GM18511 (cell line): Measurements from ENCODE around the gene CBLC.
A peak's percentile ranks its signal among the peaks of the same experiment; 100 is the strongest.

Experiments used
- ATAC-seq: cut with Tn5 transposase; IDR thresholded peaks from one replicate; pipeline ENCODE4 v1.9.1; 2021; ENCODE audit warnings: mild to moderate bottlenecking, moderate library complexity; ENCODE audit not compliant: unreplicated experiment

CBLC gene

DNA sequence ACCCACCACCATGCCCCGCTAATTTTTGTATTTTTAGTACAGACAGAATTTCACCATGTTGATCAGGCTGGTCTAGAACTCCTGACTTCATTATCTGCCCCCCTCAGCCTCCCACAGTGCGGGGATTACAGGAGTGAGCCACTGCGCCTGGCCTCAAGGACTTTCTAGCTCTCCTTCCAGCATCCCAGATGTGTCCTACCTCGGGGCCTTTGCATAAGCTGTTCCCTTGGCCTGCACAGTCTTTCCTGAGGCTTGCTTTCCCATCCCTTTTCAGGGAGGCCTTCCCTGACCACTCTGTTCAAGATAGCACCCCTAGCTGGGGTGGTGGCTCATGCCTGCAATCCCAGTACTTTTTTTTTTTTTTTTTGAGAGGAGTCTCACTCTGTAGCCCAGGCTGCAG lies 16.9 kb downstream of the CBLC start:
- no peak for ATAC-seq

DNA sequence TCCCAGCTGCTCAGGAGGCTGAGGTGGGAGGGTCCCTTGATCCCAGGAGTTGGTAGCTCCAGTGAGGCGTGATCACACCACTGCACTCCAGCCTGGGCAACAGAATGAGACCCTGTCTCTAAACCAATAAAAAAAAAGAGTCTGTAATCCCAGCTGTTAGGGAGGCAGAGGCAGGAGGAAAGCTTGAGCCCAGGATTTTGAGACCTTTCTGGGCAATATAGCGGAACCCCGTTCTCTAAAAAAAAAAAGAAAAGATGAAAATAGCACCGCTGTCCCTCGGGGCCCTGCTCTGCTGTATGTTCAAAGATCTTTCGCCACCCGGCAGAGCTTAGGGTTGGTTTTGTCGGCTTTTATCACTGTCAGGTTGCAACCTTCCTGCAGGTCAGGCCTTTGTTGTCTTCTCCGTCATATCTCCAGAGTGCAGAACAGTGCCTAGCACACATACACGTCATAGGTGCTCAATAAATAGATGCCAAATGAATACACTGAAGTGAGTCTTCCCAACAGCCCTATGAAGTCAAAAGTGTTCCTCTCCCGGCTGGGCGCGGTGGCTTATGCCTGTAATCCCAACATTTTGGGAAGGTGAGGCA lies 17.8 kb downstream of the CBLC start:
- ATAC-seq, result no peak

DNA sequence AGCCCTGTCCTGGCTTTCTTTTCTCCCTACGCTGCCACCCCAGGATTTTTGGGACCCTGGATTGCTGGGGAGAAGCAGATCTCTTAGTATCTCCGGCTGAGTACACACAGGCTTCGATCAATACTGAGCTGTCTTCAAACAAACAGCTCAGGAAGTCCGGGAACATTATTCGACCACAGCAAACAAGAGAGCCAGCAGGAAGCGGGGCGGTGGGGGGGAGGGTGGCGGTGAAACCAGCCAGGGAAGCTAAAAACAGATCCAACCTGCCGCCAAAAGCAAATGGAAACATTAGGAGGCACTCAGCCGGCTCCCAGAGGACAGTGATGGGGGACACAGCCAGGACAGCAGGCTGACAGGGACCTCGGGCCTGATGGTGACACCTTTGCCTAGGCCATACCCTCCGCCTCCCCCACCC lies 19.0 kb downstream of the CBLC start:
- no peak for ATAC-seq

DNA sequence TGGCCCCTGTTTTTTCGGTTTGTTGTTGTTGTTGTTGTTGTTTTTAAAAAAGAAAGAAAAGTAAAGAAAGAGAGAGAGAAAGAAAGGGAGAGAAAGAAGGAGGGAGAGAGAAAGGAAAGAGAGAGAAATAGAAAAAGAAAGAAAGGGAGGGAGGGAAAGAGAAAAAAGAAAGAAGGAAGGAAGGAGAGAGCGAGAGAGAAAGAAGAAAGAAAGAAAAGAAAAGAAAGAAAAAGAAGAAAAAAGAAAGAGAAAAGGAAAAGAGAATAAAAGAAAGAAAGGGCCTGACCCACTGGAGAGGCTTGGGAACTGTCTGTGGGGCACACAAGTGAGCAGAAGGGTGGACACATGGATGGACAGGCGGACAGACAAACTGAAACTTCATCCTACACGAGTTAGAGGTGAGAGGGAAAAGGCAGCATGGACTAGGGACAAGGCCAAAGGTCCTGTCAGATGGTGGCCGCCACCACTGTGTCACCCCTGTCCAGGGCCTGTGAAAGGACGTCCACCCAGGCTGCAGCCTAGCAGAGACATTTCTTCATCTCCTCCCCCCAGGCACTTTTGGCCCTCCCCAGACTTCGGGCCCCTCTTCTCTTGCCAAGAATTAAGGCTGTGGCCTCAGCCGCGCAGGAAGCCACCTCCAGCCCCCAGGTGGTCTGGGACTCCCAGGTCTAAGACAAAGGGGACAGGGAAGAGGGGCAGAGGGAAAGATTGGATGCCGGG lies 22.1 kb downstream of the CBLC start:
- no peak for ATAC-seq

DNA sequence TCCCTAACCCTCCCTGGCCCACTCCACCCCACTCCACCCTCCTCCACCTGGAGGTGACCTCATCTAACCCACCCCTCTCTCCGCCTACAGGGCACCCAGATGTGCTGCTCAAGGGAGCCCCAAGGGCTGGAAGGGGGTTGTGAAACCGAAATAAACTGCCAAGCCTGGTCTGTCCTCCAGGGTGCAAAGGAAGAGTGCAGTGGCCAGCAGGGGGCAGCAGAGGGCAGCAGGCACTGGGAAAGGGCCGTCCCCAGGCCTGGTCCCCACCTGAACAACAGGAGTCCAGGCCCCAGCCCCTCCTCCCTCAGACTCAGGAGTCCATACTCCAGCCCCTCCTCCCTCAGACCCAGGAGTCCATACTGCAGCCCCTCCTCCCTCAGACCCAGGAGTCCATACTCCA lies 22.8 kb downstream of the CBLC start:
- ATAC-seq, result peak; percentile 89

DNA sequence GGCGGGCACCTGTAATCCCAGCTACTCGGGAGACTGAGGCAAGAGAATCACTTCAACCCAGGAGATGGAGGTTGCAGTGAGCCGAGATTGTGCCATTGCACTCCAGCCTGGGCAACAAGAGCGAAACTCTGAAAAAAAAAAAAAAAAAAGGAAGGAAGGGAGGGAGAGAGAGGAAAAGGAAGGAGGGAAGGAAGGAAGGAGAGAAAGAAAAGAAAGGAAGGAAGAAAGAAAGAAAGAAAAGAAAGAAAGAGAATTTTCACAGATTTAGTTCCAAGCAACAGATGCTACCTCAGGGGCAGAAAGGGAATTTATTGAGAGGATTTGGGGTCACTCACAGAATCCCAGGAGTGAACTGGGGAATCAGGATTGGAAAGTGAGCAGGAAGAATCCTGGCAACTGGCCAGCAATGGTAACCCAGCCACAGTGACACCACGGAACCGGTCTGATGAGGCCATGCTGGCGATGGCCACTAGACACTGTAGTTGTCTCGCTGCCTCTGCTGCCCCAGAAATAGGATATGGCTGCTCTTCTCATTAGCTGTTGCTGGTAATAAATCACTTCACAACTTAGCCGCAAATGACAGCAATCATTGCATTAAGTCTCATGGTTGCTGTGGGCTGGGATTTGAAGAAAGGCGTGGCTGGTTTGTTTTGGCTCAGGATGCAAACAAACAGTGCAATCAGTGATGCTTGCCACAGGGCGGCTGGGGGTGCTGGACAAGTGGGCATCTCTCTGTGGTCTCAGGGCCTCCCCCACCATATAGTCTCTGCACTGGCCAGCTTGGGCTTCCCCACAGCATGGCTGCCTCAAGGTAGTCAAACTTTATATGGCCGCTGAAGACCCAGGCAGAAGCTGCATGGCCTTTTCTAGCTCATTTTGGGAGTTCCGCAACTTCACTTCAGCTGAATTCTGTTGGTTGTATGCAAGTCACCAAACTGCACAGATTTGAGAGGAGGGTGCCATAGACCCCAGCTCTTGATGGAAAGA lies 26.0 kb downstream of the CBLC start:
- no peak for ATAC-seq

DNA sequence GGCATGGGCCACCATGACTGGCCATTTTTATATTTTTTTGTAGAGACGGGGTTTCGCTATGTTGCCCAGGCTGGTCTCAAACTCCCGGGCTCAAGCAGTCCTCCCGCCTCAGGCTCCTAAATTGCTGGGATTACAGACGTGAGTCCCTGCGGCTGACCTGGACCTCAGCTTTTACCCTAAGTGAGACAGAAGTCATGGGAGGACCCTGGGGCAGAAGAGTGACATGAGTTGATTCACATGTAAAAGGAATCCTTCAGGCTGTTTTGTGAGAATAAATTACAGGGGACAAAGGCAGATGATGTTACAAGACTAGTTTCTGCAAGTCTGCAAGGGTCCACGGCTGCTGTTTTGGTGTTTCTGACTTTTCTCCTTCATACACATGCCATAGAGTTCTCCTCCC lies 28.6 kb downstream of the CBLC start:
- no peak for ATAC-seq

DNA sequence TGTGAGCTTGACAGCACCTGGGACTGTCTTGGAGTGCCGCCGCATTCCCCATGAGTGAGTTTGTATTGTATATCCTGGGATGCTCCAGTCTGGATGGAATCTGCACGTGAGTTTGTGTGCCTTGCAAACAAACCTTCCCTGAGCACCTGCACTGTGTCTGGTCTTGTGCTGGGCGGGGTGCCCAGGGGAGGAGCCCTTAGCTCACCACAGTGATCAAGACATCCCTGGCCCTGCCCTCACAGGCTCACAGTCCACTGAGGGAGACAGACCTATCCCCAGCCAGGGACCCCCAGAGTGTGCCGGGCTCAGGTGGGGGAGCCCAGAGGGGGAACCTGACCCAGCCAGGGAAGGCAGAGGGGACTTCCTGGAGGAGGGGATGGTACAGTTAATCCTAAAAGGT lies 29.5 kb downstream of the CBLC start:
- ATAC-seq, result no peak

DNA sequence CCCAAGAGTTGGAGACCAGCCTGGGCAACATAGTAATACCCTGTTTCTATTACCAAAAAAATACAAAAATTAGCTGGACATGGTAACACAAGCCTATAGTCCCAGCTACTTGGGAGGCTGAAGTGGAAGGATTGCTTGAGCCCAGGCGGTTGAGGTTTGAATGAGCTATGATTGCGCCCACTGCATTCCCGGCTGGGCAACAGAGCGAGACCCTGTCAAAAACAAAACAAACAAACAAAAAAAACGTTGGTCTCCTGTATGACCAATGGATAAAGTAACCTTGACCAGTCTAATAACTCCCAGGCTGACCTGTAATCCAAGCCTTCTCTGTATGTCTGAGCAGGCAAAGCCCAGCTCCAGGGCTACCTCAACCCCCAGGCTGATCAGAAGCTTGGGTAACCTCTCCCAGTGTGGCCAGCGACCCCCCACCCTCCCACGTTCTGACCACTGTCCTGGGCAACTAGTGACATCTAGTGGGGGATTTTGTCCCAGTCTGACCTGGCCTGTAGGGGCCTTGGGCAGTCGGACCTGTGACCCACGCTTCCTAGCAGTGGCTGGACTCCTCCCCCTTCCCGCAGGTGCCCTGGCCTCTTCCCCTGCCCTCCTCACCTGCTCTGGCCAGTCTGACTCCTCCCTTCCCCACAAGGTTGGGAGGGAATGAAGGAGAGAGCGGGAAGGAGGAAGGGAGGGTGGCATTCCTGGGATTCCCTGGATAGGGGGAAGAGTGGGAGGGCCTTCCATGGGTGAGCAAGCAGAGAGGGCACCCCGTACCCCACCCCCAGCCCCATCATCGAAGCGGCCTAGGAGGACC lies 30.2 kb downstream of the CBLC start:
- no peak for ATAC-seq

DNA sequence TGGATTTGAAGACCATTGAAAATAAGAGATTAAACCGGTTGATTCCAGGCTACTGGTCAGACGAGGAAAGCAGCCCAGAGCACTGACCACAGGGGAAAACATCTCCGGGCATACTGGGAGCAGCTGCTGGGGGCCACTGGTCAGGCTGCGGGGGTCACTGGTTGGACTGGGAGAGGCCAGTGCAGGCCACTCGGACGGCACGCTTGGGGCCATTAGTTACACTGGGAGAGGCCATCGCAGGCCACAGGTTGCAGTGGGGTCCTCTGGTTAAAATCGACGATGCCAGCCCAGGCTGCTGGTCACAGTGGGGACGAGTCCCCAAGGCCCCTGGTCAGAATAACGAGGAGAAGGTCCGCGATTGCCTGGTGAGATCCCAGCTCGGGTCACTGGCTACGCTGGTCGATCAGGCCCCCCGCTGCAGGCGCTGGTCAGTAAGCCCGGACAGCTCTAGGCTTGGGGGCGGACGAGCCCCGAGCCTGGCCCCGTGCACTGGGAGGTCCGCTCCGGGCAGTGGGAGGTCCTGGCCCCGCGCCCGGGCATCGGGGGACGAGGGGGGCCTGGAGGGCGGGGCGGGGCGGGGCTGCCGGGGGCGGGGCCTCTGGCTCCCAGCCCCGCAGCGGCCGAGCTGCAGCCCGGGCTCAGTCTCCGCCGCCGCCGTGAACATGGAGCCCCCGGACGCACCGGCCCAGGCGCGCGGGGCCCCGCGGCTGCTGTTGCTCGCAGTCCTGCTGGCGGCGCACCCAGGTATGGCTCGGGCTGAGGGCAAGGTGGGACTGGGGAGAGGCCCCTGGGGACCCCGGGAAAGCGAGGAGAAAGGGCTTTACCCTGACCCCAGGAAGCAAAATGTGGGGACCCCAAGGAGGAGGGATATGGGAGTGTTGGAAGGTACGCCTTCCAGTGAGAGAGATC lies 31.0 kb downstream of the CBLC start, which contains the start of gene BCAM:
BCAM (plus strand) TSS at position 641 of the 909 bp plus-strand sequence; CDS start at position 663, 22 bp downstream.
- no peak for ATAC-seq

DNA sequence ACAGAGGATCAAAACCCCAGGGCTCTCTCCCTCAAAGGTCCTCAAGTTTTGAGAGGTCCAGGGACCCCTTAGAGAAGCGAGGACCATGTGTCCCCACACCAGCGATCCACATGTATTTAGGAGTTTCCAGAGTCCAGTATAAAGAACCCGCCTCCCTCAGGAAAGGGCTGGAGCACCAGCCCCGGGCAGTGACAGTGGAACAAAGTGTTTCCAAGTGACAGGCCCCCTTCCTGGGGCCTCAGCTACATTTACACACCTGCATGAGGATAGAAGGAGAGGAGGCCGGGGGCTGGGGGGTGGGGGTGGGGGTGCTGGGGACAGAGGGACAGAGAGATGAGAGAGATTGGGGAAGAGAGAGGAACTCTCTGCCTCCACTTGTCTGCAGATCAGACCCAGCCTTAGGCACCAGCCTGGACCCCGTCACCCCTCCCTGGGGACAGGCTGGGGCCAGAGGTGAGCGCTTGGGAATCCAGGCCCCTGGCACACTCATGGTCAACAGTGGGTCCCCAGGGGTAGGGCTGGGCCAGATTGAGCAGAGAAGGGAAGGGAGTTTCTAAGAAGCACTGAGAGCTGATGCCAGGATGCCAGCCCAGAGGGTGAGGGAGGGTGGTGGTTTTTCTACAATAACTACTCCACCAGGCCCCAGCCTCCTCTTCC lies 32.0 kb downstream of the CBLC start:
- ATAC-seq, result no peak

DNA sequence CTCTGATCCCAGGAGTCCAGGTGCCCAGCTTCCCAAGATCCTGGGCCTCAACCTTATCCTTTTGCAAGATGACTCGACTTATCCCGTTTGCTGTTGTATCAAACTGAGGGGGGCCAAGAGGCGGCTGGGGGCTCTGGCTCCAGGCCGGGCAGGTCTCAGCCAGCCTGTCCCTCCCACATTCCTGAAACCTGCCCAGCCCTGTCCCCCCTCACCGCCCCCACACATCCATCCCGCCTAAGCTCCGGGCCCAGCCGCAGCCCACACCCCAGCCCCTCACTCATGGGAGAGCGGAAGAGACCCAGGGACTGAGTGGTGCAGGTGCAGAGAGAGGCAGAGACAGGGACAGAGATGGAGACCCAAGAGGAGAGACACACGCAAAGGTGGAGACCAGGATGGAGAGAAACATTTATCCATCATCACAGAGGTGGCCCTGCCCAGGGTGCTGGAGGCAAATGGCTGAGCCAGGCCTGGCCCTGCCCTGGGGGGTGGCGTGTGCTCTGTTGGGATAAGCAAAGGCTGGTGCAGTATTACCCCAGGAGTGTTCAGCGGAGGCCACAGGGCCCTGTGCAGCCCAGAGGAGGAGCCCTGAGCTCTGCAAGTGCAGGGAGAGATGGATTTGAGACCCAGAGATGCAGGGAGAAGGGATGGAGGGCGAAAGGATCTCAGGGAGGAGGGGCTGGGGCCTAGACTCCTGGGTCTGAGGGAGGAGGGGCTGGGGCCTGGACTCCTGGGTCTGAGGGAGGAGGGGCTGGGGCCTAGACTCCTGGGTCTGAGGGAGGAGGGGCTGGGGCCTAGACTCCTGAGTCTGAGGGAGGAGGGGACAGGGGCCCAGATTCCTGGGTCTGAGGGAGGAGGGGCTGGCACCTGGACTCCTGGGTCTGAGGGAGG lies 32.8 kb downstream of the CBLC start:
- ATAC-seq, result no peak

DNA sequence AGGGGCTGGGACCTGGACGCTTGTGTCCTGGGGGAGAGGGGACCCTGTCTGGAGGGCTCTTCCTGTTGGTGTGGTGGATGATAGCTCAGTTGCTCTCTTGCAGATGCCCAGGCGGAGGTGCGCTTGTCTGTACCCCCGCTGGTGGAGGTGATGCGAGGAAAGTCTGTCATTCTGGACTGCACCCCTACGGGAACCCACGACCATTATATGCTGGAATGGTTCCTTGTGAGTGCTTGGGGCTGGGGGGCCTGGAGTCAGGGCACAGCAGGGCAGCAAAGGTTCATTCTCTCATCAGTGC lies 33.4 kb downstream of the CBLC start:
- no peak for ATAC-seq

DNA sequence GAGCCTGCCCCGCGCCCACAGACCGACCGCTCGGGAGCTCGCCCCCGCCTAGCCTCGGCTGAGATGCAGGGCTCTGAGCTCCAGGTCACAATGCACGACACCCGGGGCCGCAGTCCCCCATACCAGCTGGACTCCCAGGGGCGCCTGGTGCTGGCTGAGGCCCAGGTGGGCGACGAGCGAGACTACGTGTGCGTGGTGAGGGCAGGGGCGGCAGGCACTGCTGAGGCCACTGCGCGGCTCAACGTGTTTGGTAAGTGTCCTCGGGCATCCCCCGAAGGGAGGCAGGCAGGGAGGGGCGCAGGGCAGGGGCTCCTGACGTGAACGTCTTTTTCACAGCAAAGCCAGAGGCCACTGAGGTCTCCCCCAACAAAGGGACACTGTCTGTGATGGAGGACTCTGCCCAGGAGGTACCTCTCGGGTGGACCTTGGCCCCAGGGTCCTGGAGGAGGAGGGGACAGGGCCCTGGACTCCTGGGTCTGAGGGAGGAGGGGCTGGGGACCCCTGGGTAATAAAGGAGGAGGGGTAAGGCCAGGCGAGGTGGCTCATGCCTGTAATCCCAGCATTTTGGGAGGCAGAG lies 34.5 kb downstream of the CBLC start:
- ATAC-seq, result no peak

DNA sequence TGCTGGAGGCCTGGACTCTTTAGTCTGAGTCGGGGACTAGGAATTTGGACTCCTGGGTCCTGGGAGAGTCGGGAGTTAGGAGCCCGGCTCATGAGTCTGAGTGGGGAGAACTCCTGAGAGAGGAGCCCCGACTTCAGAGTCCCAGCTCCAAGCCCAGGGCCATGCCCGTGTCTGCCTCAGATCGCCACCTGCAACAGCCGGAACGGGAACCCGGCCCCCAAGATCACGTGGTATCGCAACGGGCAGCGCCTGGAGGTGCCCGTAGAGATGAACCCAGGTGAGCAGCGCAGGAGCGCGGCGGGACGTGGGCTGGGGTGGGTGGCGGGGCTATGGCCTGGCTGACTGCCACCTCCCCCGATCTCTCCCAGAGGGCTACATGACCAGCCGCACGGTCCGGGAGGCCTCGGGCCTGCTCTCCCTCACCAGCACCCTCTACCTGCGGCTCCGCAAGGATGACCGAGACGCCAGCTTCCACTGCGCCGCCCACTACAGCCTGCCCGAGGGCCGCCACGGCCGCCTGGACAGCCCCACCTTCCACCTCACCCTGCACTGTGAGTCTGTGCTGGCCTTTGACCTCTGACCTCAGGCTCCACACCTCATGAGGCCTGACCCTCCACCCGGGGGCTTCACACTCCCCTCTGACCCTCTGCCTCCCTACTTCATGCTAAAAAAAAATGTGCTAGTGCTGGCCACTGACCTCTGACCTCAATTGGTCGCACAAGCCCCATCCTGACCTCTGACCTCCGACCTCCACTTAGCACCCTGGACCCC lies 35.6 kb downstream of the CBLC start:
- no peak for ATAC-seq

DNA sequence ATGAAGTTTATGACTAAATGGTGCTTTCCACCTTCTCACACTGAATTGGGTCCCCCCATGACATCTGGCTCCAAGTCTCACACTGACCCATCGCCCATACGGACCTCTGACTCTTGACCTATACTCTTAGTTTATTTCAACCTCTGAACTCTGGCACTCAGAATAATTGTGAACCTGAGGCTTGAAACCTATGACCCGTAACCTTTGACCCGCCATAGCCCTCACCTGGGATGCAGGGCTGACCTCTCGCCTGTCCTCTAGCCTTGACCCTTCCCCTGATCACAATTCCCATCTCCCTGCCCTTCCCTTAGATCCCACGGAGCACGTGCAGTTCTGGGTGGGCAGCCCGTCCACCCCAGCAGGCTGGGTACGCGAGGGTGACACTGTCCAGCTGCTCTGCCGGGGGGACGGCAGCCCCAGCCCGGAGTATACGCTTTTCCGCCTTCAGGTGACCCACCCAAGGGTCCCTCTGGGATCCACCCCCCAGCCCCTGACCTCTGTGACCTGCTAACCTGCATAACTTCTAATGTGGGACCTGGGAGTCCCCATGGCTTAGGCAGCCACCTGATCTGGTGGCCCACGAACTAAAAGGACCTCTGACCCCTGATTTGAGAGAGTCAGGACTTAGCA lies 36.3 kb downstream of the CBLC start:
- no peak for ATAC-seq

DNA sequence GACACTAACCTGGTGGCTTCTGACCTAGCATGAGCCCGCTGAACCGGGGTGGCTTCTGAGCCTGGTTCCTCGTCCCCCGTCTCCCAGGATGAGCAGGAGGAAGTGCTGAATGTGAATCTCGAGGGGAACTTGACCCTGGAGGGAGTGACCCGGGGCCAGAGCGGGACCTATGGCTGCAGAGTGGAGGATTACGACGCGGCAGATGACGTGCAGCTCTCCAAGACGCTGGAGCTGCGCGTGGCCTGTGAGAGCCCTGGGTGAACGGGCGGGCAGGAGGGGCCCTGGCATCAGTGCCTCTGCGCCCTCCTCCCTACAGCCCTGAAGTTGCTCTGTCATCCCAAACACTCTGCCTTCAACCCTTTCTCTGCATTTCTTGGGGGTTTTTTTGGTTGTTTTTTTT lies 36.8 kb downstream of the CBLC start:
- no peak for ATAC-seq
